GM19025 (cell line): Measurements from ENCODE around the gene IL18BP.

Experiments used
- ATAC-seq: cut with Tn5 transposase; IDR thresholded peaks from one replicate; pipeline ENCODE4 v1.9.1; 2021; ENCODE audit warnings: mild to moderate bottlenecking, low read depth, moderate library complexity; ENCODE audit not compliant: unreplicated experiment

IL18BP gene

GRCh38 chr11:71998649-71999310 is at the start of gene IL18BP:
IL18BP (plus strand) TSS chr11:71998909; CDS start chr11:71999985, 1,076 bp downstream.
- no peak for ATAC-seq

- no peak for ATAC-seq
Measured at GRCh38 chr11:71949034-71949433, 49.7 kb upstream of the IL18BP start.

GRCh38 chr11:71951741-71952310 is 46.9 kb upstream of the IL18BP start:
- ATAC-seq, result no peak

GRCh38 chr11:71955898-71956456 is 42.7 kb upstream of the IL18BP start:
- no peak for ATAC-seq

GRCh38 chr11:71962428-71963038 is 36.2 kb upstream of the IL18BP start:
- peak; percentile 58 for ATAC-seq

GRCh38 chr11:71963468-71963867 is 35.2 kb upstream of the IL18BP start:
- ATAC-seq, result no peak

GRCh38 chr11:71964641-71965040 is 34.1 kb upstream of the IL18BP start:
- no peak for ATAC-seq

GRCh38 chr11:71971680-71972079 is 27.0 kb upstream of the IL18BP start:
- no peak for ATAC-seq

- ATAC-seq, result no peak
Measured at GRCh38 chr11:71976551-71976950, 22.2 kb upstream of the IL18BP start.

- ATAC-seq, result no peak
Measured at GRCh38 chr11:71977090-71977489, 21.6 kb upstream of the IL18BP start.

- no peak for ATAC-seq
Measured at GRCh38 chr11:71977743-71978418, 20.8 kb upstream of the IL18BP start.

GRCh38 chr11:71979094-71979493 is 19.6 kb upstream of the IL18BP start:
- no peak for ATAC-seq

- ATAC-seq, result no peak
Measured at GRCh38 chr11:71979602-71980001, 19.1 kb upstream of the IL18BP start.

GRCh38 chr11:71986131-71986530 is 12.6 kb upstream of the IL18BP start:
- no peak for ATAC-seq

GRCh38 chr11:71987521-71987920 is 11.2 kb upstream of the IL18BP start:
- no peak for ATAC-seq

- no peak for ATAC-seq
Measured at GRCh38 chr11:71988050-71988449, 10.7 kb upstream of the IL18BP start.

- no peak for ATAC-seq
Measured at GRCh38 chr11:71990701-71991100, 8.0 kb upstream of the IL18BP start.

- ATAC-seq, result peak; percentile 64
Measured at GRCh38 chr11:71991494-71991893, 7.2 kb upstream of the IL18BP start.

GRCh38 chr11:71992136-71992730 is 6.5 kb upstream of the IL18BP start:
- ATAC-seq, result no peak

GRCh38 chr11:71994786-71995185 is 3.9 kb upstream of the IL18BP start:
- no peak for ATAC-seq
